C4-2B (cell line): Measurements from ENCODE around the gene NPVF.

Experiments used
- H3K27ac ChIP-seq: fragments of 450-650 bp; 2 replicates; pipeline ENCODE4 v1.5.1; 2017
- ZFX ChIP-seq: fragments of 450-650 bp; IDR thresholded peaks from 2 replicates; pipeline ENCODE4 v1.6.1; 2017
- TF ChIP-seq, protein P1 (sequence below): fragments of 450-650 bp; conservative IDR thresholded peaks from 2 replicates; pipeline ENCODE4 v1.5.1; 2017; ENCODE audit warnings: mild to moderate bottlenecking

Gene NPVF

DNA sequence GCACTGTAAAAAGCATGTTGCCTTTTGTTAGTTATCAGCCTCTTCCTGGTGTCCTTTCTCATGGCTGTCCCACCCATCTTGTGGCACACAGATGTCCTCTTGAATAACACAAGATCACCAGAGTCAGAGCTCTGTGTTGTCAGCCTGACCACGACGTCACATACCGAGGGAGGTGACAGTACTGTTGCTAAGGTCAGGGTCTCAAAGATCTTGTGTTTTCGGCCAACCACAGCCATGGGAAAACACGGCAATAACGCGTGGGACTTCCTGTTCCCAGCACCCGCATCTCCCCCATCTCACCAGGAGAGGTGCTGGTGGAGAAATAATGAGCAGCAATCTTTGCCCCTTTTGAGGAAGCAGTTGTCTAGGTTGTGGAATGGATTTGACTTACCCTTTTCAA, 40.4 kb downstream of the NPVF start:
- no peak for TF ChIP-seq ZFX
- TF ChIP-seq, protein P1, sequence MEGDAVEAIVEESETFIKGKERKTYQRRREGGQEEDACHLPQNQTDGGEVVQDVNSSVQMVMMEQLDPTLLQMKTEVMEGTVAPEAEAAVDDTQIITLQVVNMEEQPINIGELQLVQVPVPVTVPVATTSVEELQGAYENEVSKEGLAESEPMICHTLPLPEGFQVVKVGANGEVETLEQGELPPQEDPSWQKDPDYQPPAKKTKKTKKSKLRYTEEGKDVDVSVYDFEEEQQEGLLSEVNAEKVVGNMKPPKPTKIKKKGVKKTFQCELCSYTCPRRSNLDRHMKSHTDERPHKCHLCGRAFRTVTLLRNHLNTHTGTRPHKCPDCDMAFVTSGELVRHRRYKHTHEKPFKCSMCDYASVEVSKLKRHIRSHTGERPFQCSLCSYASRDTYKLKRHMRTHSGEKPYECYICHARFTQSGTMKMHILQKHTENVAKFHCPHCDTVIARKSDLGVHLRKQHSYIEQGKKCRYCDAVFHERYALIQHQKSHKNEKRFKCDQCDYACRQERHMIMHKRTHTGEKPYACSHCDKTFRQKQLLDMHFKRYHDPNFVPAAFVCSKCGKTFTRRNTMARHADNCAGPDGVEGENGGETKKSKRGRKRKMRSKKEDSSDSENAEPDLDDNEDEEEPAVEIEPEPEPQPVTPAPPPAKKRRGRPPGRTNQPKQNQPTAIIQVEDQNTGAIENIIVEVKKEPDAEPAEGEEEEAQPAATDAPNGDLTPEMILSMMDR = no peak
- H3K27ac ChIP-seq = no peak overlapping the region

GRCh38 chr7:25186436-25186835, 41.9 kb downstream of the NPVF start:
- TF ChIP-seq ZFX = no peak
- TF ChIP-seq, protein P1 = no peak

DNA sequence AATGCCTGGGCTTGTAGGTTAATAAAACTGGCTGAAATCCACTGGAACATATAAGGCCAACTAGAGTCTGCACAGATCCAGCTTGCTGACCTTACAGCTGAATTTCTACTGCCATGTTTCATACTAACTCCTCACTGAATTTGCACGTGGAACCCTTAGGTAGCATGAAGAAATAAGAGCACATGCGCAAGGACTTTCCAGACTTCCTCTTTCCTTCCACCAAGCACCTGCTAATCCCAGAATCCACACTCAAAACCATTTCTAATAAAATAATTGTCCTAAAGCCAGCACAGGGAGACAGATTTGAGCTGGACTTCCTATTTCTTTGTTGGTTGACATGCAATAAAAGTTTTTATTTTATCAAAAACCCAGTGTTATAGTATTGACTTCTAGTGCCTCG, 46.8 kb downstream of the NPVF start:
- no peak for TF ChIP-seq ZFX
- TF ChIP-seq, protein P1 = no peak

More at GRCh38 chr7:25186436-25186835, 41.9 kb downstream of the NPVF start:
- H3K27ac ChIP-seq = no peak overlapping the region

GRCh38 chr7:25180946-25181345, 47.3 kb downstream of the NPVF start:
- TF ChIP-seq, protein P1 = no peak
- no peak for TF ChIP-seq ZFX
- H3K27ac ChIP-seq = peak overlapping the region; percentile 25

More for the DNA sequence above, 46.8 kb downstream of the NPVF start:
- H3K27ac ChIP-seq = no peak overlapping the region

DNA sequence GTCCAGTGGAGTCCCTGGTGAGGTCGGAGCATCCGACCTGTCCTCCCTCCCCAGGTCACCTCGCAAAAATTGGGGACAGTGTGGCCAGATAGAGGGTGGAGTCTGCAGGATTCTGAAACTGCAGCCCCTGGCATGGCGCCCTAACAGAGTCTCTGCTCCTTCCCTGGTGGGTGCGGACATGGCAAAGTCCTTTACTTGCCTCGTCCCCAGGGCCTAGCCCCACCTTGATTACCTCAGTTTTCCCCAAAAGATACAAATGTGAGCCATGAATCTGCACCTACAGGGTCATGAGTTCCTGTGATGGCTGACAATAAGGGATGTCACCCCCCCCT, 47.7 kb downstream of the NPVF start:
- H3K27ac ChIP-seq = peak overlapping the region; percentile 25
- TF ChIP-seq, protein P1 = peak; percentile 54
- TF ChIP-seq ZFX = no peak

DNA sequence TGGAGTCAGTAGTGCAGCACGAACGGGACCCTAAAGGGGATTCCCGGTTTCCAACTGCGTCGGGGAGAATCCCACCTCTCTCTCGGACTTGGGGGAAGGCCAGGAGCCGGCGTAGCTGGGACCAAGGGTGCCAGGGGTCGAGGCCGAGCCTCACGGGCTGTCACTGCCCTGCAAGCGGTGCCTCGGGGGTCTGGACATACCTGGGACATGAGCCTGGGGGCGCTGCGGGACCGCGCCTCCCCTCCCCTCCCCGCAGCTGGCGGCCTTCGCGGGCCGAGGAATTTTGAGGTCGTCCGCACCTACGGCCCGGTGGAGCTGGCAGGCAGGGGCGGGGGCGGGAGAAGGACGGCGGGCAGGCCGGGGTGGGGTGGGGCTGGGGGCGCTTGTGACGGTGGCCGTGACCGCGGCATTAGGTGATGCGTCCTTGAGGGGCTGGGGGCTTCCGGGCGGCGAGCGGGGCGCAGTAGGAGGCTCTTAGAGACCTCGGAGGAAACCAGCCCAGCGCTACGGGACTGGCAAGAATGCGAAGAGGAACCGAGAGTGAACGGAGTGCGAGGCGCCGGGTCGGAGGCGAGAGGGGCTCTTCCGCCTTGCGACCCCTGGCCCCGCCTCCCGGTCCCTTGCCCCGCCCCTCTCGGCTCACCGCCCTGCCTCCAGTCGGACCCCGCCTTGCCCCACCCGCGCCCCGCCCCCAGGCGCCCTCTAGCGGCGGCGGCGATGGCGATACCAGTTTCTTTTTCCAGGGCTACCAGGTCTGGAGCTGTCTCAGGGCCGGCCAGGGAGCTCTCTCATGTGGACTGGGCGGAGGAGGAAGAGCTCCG, 48.3 kb downstream of the NPVF start:
- TF ChIP-seq, protein P1 = peak; percentile 96
- TF ChIP-seq ZFX = no peak
- peak overlapping the region; percentile 25 for H3K27ac ChIP-seq

DNA sequence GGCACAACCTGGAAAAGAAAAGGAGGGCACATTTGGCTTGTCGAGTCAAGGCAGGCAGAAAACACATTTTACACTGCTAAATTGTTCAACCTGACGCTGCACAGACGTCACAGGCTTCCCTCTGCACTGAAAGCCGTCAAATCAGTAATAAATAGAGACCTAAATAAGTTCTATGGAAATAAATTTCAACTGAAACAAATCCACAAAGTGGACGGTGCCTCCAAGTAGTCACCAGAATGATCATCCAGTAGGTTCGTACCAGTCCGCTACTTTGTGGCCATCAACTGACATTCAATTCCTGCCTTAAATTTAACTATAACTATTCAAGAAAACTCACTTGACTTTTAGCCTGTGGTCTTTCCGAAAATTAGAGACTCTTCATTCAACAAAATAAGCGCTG, 49.0 kb downstream of the NPVF start:
- H3K27ac ChIP-seq = no peak overlapping the region

More for the DNA sequence above, 49.0 kb downstream of the NPVF start:
- TF ChIP-seq, protein P1 = no peak
- no peak for TF ChIP-seq ZFX
